Activated naive CD4-positive, alpha-beta T cell treated with anti-CD3 and anti-CD28 coated beads, Interleukin-2, amount 10 ng/mL, durations not matched to agents 7 days and 5 days (primary cell): ENCODE measurements around the gene TXNDC16.
"Not testable (repeated sequence)": the region's sequence is repeated elsewhere in the genome, so short reads cannot be mapped to it uniquely, and the experiment has no call there.

Experiments used
- CTCF ChIA-PET: fragments of 350-600 bp; sonication (Branson Sonifier 250); formaldehyde crosslinking; loops from one replicate; lab custom pipeline; 2021; ENCODE audit warnings: antibody characterized with exemption; lab: Charles Lee
- DNase-seq: peaks from one replicate; pipeline ENCODE4 v3.0.0-alpha.2; 2020
- H3K27ac Mint-ChIP-seq: one replicate; pipeline ENCODE4 v1.8.0; 2021; ENCODE audit warnings: mild to moderate bottlenecking, moderate library complexity, mixed read lengths
- H3K27me3 Mint-ChIP-seq: one replicate; pipeline ENCODE4 v1.8.0; 2021; ENCODE audit warnings: mild to moderate bottlenecking, mixed read lengths
- H3K36me3 Mint-ChIP-seq: one replicate; pipeline ENCODE4 v1.8.0; 2021; ENCODE audit warnings: mixed read lengths
- H3K4me1 Mint-ChIP-seq: one replicate; pipeline ENCODE4 v1.8.0; 2021; ENCODE audit warnings: mixed read lengths
- H3K4me3 Mint-ChIP-seq: one replicate; pipeline ENCODE4 v1.8.0; 2021; ENCODE audit warnings: mild to moderate bottlenecking, moderate library complexity, mixed read lengths
- H3K9me3 Mint-ChIP-seq: one replicate; pipeline ENCODE4 v1.8.0; 2021; ENCODE audit warnings: mixed read lengths

TXNDC16 gene

DNA sequence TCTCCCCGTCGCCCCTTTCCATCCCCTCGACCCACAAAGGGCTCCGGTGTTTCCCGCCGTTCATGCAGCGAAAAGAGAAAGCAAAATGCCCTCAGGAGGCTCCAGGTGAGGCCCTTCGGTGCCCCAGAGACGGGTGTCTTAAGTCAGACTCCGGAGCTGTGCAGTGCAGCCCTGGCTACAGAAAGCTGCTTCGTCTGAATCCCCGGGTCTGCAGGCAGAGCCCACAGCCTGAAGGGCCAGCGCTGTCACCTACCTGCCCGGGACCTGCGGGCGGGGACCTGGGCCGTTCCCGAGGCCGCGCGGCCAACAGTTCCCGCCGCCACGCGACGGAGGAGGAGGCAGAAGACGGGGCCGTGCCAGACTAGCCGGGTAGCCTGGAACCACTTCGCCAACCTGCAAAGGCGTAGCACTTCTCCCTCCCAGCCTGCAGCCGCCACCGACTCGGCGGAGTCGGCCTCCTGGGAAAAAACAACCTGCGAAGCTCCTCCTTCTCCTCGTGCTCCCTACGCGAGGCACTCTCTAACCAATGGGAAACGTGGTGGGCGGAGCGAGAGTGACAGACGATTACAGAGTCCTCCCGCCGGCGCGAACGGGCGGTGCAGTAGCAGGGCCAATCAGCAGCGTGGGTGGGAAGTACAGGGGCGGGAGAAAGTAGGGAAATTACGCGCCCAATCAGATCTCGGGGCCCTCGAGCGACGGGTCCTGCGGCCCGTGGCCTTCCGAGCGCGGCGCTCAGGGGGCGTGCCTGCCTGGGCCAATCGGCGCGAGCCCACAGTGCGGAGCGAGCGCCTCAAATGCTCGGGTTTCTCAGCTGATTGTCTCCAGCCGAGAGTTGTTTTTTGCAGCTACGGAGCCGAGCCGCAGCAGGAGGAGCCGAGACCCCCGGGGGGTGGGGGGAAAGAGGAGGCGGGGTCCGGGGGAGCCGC is at the start of gene TXNDC16, which contains the start of gene GPR137C:
Gene TXNDC16 (minus strand): TSS at position 443 of the 926 bp plus-strand sequence. CDS start 8,948 bp downstream, outside the sequence.
Gene GPR137C (plus strand): TSS at position 774 of the 926 bp plus-strand sequence. CDS start 312 bp downstream, outside the sequence.
- CTCF ChIA-PET, result interaction anchor here (1.0 to 1.5 kb wide), 4 partner anchors 9 to 252 kb away, joined by 3 to 4 read pairs (median 3); no protein-coding TSS in a partner anchor
- Mint-ChIP-seq H3K27me3 (peaks cover 9% of the 10 kb centered on the region), H3K9me3 (no peaks in the 10 kb centered on the region), H3K27ac (peak within 1 kb of the TSS; percentile 89), H3K36me3 (peaks cover 16% of the 10 kb centered on the region), H3K4me3 (peak within 1 kb of the TSS; percentile 92), H3K4me1 (peaks cover 39% of the 10 kb centered on the region)
- DNase-seq, result peak; percentile 100

GRCh38 chr14:52599974-52600373 is 47.7 kb upstream of the TXNDC16 start:
- no peak overlapping the region for H3K27ac Mint-ChIP-seq
- no peaks in the 10 kb centered on the region for H3K36me3 Mint-ChIP-seq
- no peak overlapping the region for H3K4me3 Mint-ChIP-seq
- H3K27me3 Mint-ChIP-seq, result peaks cover 6% of the 10 kb centered on the region
- H3K4me1 Mint-ChIP-seq, result peaks cover 4% of the 10 kb centered on the region
- H3K9me3 Mint-ChIP-seq, result peaks cover 4% of the 10 kb centered on the region
- no peak for DNase-seq
- CTCF ChIA-PET, result no interaction called here

GRCh38 chr14:52598568-52598967 is 46.3 kb upstream of the TXNDC16 start:
- peaks cover 4% of the 10 kb centered on the region for H3K4me1 Mint-ChIP-seq
- no peak for DNase-seq
- peaks cover 4% of the 10 kb centered on the region for H3K9me3 Mint-ChIP-seq
- CTCF ChIA-PET, result no interaction called here
- no peak overlapping the region for H3K27ac Mint-ChIP-seq
- H3K27me3 Mint-ChIP-seq, result peaks cover 6% of the 10 kb centered on the region
- no peaks in the 10 kb centered on the region for H3K36me3 Mint-ChIP-seq
- H3K4me3 Mint-ChIP-seq, result no peak overlapping the region

- Mint-ChIP-seq H3K9me3 (peaks cover 4% of the 10 kb centered on the region), H3K27me3 (peaks cover 6% of the 10 kb centered on the region), H3K4me1 (no peaks in the 10 kb centered on the region), H3K4me3 (no peak overlapping the region), H3K27ac (no peak overlapping the region), H3K36me3 (no peaks in the 10 kb centered on the region)
- CTCF ChIA-PET, result no interaction called here
- DNase-seq, result no peak
Observed at GRCh38 chr14:52596861-52597260, 44.6 kb upstream of the TXNDC16 start.

- no peak overlapping the region for H3K4me3 Mint-ChIP-seq
- CTCF ChIA-PET, result no interaction called here
- DNase-seq, result no peak
Observed at GRCh38 chr14:52596320-52596719, 44.0 kb upstream of the TXNDC16 start.

GRCh38 chr14:52590318-52590717 is 38.0 kb upstream of the TXNDC16 start:
- Mint-ChIP-seq H3K4me3 (no peak overlapping the region), H3K36me3 (no peaks in the 10 kb centered on the region), H3K9me3 (peaks cover 3% of the 10 kb centered on the region), H3K27me3 (peaks cover 8% of the 10 kb centered on the region), H3K4me1 (no peaks in the 10 kb centered on the region), H3K27ac (no peak overlapping the region)
- CTCF ChIA-PET, result no interaction called here
- DNase-seq, result no peak

More at GRCh38 chr14:52596320-52596719, 44.0 kb upstream of the TXNDC16 start:
- Mint-ChIP-seq H3K27me3 (peaks cover 6% of the 10 kb centered on the region), H3K27ac (no peak overlapping the region), H3K4me1 (no peaks in the 10 kb centered on the region), H3K36me3 (no peaks in the 10 kb centered on the region), H3K9me3 (peaks cover 5% of the 10 kb centered on the region)

DNA sequence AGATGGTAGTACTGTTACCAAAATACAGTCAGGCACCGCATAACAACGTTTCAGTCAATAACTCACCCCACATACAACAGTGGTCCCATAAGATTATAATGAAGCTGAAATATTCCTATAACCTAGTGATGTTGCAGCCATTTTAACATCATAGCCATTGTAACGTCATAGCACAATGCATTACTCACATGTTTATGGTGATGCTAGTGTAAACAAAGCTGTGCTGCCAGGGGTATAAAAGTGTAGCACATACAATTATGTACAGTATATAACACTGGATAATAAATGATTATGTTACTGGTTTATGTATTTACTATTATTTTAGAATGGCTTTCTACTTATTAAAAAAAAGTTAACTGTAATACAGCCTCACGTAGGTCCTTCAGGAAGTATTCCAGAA is 37.3 kb upstream of the TXNDC16 start:
- Mint-ChIP-seq H3K4me1 (no peaks in the 10 kb centered on the region), H3K27me3 (peaks cover 12% of the 10 kb centered on the region), H3K36me3 (no peaks in the 10 kb centered on the region), H3K9me3 (peaks cover 3% of the 10 kb centered on the region), H3K27ac (no peak overlapping the region), H3K4me3 (no peak overlapping the region)
- no peak for DNase-seq
- CTCF ChIA-PET, result no interaction called here

- Mint-ChIP-seq H3K4me3 (no peak overlapping the region), H3K27me3 (peaks cover 18% of the 10 kb centered on the region), H3K27ac (no peak overlapping the region), H3K36me3 (no peaks in the 10 kb centered on the region), H3K4me1 (no peaks in the 10 kb centered on the region), H3K9me3 (no peaks in the 10 kb centered on the region)
- CTCF ChIA-PET, result no interaction called here
- no peak for DNase-seq
Observed at GRCh38 chr14:52583544-52583943, 31.2 kb upstream of the TXNDC16 start.

DNA sequence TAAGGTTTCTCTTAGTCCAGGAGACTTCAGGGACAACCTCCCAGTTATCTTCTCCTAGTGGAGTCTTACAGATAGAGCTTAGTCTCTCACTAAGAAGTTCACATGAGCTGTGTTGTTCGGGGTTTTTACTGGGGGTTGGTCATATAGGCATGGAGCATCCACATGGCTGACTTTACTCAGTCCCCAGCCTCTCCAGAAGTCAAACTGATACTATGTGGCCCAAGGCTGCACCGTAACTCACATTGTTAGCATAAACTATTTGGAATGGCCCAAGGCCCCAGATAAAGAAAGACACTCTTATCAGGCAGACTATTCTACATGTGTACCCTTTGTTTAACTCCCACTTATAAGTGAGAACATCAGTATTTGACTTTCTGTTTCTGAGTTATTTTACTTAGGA is 23.6 kb upstream of the TXNDC16 start:
- H3K4me3 Mint-ChIP-seq, result no peak overlapping the region
- CTCF ChIA-PET, result interaction anchor here (1.1 kb wide), 1 partner anchor 720 kb away, joined by 3 read pairs; no protein-coding TSS in a partner anchor
- no peak for DNase-seq
- no peak overlapping the region for H3K27ac Mint-ChIP-seq
- H3K27me3 Mint-ChIP-seq, result peaks cover 15% of the 10 kb centered on the region
- H3K9me3 Mint-ChIP-seq, result peaks cover 28% of the 10 kb centered on the region
- H3K36me3 Mint-ChIP-seq, result peaks cover 5% of the 10 kb centered on the region
- no peaks in the 10 kb centered on the region for H3K4me1 Mint-ChIP-seq

- H3K36me3 Mint-ChIP-seq, DNase-seq, H3K4me1 Mint-ChIP-seq, CTCF ChIA-PET, H3K4me3 Mint-ChIP-seq, H3K27ac Mint-ChIP-seq: not testable (repeated sequence)
- H3K27me3 Mint-ChIP-seq, result peaks cover 16% of the 10 kb centered on the region
- peaks cover 37% of the 10 kb centered on the region for H3K9me3 Mint-ChIP-seq
Observed at GRCh38 chr14:52568454-52568853, 16.1 kb upstream of the TXNDC16 start.

DNA sequence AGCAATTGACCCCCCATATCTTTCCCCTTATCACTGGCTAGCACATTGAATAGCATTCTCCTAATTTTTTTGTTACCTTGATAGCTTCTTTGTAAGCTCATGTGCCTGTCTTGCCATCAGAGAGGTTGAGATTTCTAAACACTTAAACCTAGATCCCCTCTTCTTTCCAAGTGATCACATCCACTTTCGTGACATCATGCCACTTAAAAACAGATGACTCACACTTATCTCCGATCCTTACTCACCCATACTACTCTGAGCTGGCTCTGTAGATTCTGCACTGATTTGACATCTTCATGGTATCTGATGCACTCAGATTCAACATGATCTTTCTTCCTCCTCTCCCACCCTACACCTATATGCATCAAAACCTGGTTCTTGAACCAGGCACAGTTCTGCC is 10.8 kb upstream of the TXNDC16 start:
- Mint-ChIP-seq H3K4me1 (no peaks in the 10 kb centered on the region), H3K9me3 (no peaks in the 10 kb centered on the region), H3K27ac (no peak overlapping the region), H3K36me3 (no peaks in the 10 kb centered on the region), H3K4me3 (no peak overlapping the region), H3K27me3 (peaks cover 20% of the 10 kb centered on the region)
- no peak for DNase-seq
- CTCF ChIA-PET, result interaction anchor here (0.6 to 1.1 kb wide), 2 partner anchors 9 to 125 kb away, joined by 3 to 4 read pairs; no protein-coding TSS in a partner anchor

- no peak overlapping the region for H3K27ac Mint-ChIP-seq
- CTCF ChIA-PET, result interaction anchor here (0.7 kb wide), 1 partner anchor 110 kb away, joined by 3 read pairs; no protein-coding TSS in a partner anchor
Observed at GRCh38 chr14:52558688-52559087, 6.4 kb upstream of the TXNDC16 start.

DNA sequence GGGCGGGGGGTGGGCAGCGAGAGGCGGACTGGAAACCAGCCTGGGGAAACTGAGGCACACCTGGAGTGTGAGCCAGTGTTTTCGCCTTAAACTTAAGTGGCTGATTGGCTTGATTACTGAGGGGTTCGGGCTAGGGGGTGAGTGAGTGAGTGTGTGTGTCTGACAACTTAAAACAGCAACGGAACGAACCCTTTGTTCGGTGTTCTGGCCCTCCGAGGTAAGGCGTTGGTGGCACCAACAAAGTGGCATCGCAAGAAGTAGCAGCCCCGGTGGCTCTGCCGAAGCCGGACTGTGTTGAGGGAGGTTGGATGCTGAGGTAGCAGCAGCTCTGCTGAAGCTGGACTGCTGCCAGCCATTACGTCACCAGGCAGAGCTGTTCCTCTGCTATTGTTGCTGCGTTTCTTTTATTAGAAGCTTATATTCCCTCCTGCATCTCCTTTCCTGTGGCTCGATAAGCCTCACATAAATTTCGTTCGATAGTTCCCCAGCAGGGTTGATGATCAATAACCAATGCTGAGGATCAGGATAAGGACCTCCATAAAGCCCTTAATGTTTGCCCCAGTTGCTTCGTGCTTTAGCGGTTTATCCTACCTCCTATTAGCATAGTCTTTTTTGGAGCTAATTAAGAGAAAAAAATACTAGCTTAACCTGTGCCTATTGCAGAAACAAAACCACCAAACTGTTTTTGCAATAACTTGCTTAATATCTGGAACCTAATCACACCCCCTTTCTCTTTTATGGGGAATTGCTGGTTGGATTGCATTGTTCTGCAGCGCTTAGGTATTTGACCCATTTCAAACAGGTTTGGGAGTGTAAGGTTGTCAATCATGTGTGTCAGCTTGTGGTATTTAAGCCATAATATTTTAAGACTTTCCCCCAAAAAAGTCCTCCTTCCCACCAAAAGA is 1.6 kb upstream of the TXNDC16 start:
- CTCF ChIA-PET, result interaction anchor here (0.6 to 0.9 kb wide), 2 partner anchors 9 to 658 kb away, joined by 3 read pairs; no protein-coding TSS in a partner anchor
- Mint-ChIP-seq H3K27ac (peak overlapping the region; percentile 89), H3K4me1 (peaks cover 32% of the 10 kb centered on the region), H3K36me3 (peaks cover 8% of the 10 kb centered on the region), H3K27me3 (peaks cover 14% of the 10 kb centered on the region), H3K9me3 (no peaks in the 10 kb centered on the region), H3K4me3 (peak overlapping the region; percentile 92)
- peak; percentile 84 for DNase-seq

More at GRCh38 chr14:52558688-52559087, 6.4 kb upstream of the TXNDC16 start:
- H3K27me3 Mint-ChIP-seq, result peaks cover 29% of the 10 kb centered on the region
- DNase-seq, result no peak
- no peak overlapping the region for H3K4me3 Mint-ChIP-seq
- H3K4me1 Mint-ChIP-seq, result peaks cover 6% of the 10 kb centered on the region
- no peaks in the 10 kb centered on the region for H3K9me3 Mint-ChIP-seq
- peaks cover 6% of the 10 kb centered on the region for H3K36me3 Mint-ChIP-seq
